GM21723 (cell line): ENCODE results near the gene FXN.
"Not testable (repeated sequence)": the region's sequence is repeated elsewhere in the genome, so short reads cannot be mapped to it uniquely, and the experiment has no call there.

Experiments
- ATAC-seq: cut with Tn5 transposase; IDR thresholded peaks from one replicate; pipeline ENCODE4 v1.9.1; 2021; ENCODE audit warnings: mild to moderate bottlenecking, moderate library complexity; ENCODE audit not compliant: unreplicated experiment

FXN gene

DNA sequence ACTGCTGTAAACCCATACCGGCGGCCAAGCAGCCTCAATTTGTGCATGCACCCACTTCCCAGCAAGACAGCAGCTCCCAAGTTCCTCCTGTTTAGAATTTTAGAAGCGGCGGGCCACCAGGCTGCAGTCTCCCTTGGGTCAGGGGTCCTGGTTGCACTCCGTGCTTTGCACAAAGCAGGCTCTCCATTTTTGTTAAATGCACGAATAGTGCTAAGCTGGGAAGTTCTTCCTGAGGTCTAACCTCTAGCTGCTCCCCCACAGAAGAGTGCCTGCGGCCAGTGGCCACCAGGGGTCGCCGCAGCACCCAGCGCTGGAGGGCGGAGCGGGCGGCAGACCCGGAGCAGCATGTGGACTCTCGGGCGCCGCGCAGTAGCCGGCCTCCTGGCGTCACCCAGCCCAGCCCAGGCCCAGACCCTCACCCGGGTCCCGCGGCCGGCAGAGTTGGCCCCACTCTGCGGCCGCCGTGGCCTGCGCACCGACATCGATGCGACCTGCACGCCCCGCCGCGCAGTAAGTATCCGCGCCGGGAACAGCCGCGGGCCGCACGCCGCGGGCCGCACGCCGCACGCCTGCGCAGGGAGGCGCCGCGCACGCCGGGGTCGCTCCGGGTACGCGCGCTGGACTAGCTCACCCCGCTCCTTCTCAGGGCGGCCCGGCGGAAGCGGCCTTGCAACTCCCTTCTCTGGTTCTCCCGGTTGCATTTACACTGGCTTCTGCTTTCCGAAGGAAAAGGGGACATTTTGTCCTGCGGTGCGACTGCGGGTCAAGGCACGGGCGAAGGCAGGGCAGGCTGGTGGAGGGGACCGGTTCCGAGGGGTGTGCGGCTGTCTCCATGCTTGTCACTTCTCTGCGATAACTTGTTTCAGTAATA, at the start of gene FXN:
FXN (plus strand) TSS at position 315 of the 871 bp plus-strand sequence; CDS start at position 346, 31 bp downstream.
- peak; percentile 95 for ATAC-seq

GRCh38 chr9:68986949-68987348, 48.6 kb upstream of the FXN start:
- ATAC-seq: not testable (repeated sequence)

- ATAC-seq: no peak
Measured at GRCh38 chr9:68991457-68991856, 44.1 kb upstream of the FXN start.

DNA sequence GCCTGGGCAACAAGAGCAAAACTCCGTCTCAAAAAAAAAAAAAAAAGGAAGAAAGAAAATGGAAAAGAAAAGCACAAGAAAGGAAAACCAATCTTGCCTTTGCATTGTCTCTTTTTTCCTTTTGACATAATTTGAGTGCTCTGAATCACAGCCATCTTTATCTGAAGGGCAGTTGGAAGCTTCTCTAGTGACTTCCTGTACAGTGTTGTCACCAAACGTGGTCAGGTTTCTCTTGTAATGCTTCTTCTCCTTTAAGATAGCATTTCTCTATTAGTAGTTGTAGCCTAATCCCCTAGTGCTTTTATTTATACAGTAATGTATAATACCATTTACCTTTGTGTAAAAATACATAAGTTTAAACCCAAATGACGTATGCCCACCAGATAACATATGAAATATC, 39.8 kb upstream of the FXN start:
- ATAC-seq: no peak

GRCh38 chr9:68996462-68996861, 39.1 kb upstream of the FXN start:
- ATAC-seq: no peak

DNA sequence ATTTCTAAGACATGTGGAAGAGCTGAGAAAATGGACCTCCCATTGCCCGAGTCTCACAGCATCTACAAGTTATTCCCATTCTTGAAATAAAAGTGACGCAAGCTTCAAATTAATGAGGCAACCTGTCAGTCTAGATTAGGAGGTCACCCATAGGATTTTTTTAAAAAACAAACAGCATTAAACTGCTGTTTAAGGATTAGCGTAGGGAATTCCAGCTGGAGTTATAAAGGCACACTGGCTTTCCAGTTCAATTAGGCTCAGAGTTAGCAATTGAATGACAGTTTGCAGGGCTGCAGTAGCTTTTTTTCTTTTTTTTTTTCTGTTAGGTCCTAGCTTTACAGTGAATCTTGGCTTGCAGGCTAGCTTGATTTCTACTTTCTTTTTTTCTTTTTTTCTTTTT, 37.9 kb upstream of the FXN start:
- ATAC-seq: no peak

DNA sequence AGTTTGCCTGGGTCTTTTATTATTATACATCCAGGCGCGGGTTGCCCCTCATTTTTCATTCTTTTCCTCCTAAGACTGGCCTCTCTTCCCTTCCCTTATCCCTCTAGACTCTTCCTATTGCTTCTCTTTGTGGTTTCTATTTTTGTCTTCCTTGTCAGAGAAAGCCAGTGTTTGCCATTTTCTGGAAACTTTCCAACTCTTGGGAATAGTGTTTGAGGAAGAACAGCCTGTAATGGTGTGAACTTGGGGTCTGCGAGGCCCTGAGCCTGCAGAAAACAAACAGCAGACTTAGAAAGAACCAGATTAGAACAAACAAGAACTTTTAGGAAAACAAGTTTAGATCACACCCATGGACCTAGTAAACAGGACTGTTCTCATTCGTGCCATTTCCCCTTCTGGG, 37.2 kb upstream of the FXN start:
- ATAC-seq: no peak

DNA sequence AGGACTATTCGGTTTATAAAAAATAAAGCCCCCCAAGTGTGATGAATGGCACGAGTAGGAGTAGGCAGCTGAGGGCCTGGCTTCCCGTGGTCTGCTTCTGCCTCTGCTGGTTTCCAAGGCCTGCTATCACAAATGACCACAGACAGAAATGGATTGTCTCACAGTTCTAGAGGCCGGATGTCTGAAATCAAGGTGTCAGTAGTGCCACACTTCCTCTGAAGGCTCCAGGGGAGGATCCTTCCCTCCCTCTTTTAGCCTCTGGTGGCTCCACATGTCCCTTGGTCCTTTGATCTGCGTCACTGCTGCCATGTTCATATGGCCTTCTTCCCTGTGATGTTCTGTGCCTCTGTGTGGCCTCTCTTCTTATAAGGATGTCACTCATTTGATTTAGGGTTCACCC, 36.7 kb upstream of the FXN start:
- no peak for ATAC-seq

DNA sequence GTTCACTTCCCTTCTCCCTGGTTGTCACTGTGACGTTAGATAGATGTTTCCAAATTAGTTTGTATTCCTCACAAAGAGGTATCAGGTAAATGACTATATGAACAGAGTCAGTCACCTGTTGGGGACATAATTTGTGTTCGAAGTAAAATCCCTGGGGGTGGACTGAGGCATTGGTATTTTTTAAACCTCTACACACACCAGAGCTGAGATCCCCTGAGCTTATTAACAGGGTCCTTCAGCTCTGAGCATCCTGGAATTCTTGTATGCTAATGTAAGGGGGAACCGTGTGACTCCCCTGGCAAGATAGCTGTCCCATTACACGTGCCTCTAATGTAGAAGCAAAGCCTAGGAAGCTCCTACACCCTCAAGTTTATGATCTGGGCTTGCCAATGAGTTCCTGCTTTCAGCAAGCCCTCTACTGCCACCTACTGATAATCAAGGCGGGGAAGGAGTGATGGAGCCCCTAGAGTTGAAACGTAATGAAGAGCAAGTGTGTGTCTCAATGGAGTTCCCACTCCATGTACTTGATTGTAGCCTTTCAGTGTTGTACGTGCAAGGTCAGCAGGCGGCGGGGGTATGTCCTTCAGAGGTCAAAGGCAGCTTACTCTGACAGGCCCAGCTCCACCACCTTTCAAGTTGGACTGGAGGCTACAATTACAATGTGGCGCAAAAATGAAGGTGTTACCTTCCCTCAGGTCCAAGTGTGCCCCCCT, 36.0 kb upstream of the FXN start:
- ATAC-seq: peak; percentile 95

DNA sequence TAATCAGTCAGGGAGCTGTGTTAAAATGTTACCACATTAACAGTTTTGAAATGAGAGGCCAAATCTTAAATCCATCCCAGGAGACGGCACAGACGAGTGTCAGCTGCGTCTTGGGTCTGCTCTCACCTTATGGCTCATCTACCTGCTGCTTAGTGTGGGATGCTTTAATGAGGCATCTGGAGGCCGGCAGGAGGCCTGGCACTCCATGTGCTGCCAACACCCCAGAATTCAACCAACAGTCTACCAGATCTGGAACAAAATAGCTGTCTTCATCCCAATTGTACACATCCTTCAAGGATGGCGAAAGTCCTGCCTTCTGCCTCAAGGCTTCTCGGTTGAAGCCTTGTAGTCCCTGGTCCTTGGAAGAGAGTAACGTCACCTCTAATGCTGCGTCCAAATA, 33.6 kb upstream of the FXN start:
- ATAC-seq: no peak

GRCh38 chr9:69003051-69003450, 32.5 kb upstream of the FXN start:
- ATAC-seq: no peak

DNA sequence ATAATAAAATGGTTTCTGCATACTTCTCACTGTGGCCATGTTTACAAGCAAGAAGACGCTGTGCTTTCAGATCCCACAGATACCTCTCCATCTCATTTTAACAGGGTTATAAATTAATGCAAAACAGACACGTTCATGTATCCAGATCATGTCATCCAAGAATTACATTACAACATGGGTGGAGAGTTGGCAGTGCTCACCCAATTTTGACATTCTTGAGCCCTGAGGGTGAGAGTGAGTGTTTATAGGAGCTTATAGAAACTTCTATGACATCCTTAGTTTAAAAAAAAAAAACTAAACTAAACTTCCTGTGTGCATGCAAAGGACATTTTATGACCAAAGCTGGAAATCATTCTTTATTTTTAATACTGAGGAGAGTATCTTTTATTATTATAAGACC, 30.7 kb upstream of the FXN start:
- no peak for ATAC-seq

DNA sequence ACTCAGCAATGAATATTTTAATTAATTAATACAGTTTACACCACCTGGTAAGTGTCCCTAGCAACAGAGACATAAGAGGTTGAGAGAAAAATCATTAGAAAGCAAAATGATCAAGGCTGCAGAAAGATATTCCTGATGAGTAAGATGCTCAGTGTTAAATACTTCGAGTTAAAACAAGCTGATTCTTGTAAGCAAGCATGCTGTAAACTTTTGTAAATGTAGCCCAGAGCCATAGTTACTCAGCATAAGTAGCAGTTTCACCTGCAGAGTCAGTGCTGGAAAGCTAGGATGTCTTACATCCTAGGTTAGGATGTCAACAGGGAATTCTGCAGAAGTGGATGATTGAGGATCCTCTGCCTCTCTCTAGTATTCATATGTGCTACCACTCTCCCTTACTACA, 25.8 kb upstream of the FXN start:
- ATAC-seq: no peak

- ATAC-seq: peak; percentile 56
Measured at GRCh38 chr9:69012696-69013381, 22.7 kb upstream of the FXN start.

GRCh38 chr9:69013382-69013727, 22.2 kb upstream of the FXN start:
- ATAC-seq: no peak

DNA sequence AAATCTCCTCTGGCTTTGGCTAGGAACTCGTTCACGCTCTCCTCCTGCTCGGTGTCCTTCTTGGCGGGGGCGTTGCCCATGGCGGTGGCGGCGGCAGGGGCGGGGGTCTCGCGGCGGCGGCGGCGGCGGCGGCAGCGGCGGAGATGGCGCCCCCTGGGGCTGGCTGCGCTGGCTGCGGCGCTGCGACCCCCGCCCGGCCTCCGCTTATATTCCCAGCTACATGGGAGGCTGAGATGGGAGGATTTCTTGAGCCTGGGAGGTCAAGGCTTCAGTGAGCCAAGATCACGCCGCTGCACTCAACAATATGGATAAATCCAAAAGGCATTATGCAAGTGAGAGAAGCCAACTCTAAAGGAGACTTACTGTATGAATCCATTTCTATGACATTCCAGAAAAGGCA, 21.5 kb upstream of the FXN start, which contains the start of gene PRKACG:
PRKACG (minus strand) TSS at position 101 of the 400 bp plus-strand sequence; CDS start at position 80, 21 bp downstream.
- no peak for ATAC-seq

DNA sequence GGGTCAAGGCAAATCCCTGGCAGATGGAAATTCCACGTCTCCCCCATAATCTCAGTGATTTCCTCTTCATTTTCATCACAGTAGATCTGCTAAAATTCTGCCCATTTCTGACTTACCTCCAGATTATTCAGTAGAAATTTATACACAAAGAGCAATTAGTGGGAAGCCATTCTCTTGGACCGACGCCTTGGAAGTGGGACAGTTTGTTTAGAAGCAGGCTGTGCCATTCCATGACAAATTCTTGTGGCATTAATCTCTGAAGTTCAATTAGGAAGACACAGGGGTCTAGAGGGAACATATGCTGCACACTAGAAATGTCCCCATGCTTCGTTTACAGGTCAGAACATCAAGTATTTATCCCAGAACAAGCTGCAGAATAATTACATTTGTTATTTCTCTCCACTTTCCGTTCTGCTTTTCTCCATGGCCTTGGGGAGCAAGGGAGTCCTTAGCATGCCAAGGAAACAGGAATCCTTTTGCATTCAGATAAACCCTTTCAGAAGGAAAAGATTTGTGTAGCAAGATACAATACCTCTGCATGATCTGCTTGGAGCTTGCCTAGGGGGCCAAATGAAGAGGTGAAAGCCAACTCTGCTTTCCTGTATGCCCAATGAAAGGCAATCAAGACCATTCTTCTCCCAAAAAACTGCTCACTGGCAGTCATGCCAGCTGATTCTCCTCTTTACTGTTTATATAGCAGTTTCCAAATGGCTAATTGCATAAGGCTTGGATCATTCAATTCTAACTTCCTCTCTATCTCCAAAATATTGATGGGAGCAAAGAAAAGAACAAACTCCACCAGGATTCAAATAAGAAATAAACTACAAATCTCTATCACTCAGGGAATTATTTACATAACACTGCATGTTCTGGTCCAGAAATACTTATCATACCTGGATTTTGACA, 19.1 kb upstream of the FXN start:
- no peak for ATAC-seq

GRCh38 chr9:69018737-69019136, 16.8 kb upstream of the FXN start:
- ATAC-seq: no peak

- ATAC-seq: no peak
Measured at GRCh38 chr9:69019808-69020207, 15.7 kb upstream of the FXN start.

GRCh38 chr9:69020301-69021145, 15.0 kb upstream of the FXN start:
- ATAC-seq: no peak
